Fibroblast of peridontal ligament (primary cell): ENCODE results near the gene KRTAP9-4.
A peak's percentile ranks its signal among the peaks of the same experiment; 100 is the strongest.
"Not testable (repeated sequence)": the region's sequence is repeated elsewhere in the genome, so short reads cannot be mapped to it uniquely, and the experiment has no call there.

Experiments
- DNase-seq: peaks from one replicate; pipeline ENCODE4 v3.0.0-alpha.2; 2010; ENCODE audit errors: extremely low read depth

The KRTAP9-4 gene

GRCh38 chr17:41264599-41264998 lies 15.1 kb downstream of the KRTAP9-4 start:
- no peak for DNase-seq

GRCh38 chr17:41265078-41265477 lies 15.6 kb downstream of the KRTAP9-4 start, which contains the start of gene KRTAP9-6:
TSS of gene KRTAP9-6 (plus strand) at chr17:41265378. CDS start at chr17:41265378, 0 bp downstream.
- no peak for DNase-seq

DNA sequence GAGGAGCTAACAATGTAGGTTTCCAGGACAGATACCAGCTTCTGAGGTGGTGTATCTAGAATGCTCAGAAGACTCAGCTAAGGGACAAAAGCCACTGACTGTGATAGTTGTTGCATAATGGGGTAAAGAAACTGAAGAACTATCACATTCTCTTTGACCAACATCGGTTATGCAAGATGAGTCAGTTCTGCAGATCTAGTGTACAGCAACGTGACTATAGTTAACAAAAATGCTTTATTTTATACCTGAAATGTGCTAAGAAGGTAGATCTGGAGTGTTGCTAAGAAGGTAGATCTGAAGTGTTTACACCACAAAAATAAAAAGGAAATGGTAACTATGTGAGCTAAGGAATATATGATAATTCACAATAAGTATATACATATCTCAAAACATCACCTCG lies 18.2 kb downstream of the KRTAP9-4 start:
- DNase-seq, result no peak

- DNase-seq, result not testable (repeated sequence)
These were observed 21.8 kb downstream of the KRTAP9-4 start for GRCh38 chr17:41271323-41271722.

DNA sequence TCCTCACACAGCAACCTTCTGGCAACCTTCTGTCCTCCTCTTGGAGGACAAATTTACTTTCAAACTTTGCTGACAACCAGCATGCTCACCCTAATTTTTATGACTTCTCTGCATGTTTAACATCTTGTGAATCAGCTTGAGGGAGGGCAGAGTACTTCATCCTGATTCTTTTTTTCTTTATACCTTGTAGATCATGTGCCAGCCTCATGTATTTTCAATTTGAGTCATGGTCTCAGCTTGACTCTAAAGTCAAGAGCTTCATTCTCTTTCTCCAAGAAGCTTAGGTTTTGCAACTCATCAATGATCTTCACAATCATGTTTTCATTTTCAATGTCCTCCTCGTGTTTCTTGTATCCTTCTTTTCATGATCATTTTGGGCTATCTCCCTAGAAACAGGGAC lies 22.4 kb downstream of the KRTAP9-4 start:
- no peak for DNase-seq

DNA sequence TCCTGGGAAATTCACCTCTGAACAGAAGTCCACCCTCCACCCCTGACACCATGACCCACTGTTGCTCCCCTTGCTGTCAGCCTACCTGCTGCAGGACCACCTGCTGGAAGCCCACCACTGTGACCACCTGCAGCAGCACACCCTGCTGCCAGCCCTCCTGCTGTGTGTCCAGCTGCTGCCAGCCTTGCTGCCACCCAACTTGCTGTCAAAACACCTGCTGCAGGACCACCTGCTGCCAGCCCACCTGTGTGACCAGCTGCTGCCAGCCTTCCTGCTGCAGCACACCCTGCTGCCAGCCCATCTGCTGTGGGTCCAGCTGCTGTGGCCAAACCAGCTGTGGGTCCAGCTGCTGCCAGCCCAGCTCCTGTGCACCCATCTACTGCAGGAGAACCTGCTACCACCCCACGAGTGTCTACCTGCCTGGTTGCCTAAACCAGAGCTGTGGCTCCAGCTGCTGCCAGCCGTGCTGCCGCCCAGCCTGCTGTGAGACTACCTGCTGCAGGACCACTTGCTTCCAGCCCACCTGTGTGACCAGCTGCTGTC lies 26.2 kb downstream of the KRTAP9-4 start, which contains the start of gene KRTAP9-7:
TSS of gene KRTAP9-7 (plus strand) at position 51 of the 543 bp plus-strand sequence. CDS start at position 51, 0 bp downstream.
- not testable (repeated sequence) for DNase-seq

GRCh38 chr17:41278176-41278955 lies 28.9 kb downstream of the KRTAP9-4 start:
- DNase-seq, result peak; percentile 22

GRCh38 chr17:41284043-41284442 lies 34.6 kb downstream of the KRTAP9-4 start:
- no peak for DNase-seq

DNA sequence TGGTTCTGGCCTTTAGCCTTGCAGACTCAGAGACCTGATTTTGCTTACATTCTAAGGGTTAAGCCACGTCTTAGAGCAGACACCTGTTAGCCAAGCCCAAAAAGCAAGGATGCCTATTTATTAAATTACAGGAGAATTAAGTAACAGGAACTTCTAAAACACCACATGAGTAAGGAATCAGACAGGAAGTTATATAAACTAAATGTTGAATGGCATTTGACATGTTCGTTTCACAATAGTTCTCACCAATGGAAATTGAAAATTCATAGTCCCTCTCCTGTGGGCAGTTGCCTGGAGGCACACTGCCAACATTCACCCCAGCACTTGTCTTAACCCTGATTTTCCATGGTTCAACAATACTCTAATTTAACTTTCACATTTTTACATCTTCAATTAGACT lies 35.1 kb downstream of the KRTAP9-4 start:
- no peak for DNase-seq

DNA sequence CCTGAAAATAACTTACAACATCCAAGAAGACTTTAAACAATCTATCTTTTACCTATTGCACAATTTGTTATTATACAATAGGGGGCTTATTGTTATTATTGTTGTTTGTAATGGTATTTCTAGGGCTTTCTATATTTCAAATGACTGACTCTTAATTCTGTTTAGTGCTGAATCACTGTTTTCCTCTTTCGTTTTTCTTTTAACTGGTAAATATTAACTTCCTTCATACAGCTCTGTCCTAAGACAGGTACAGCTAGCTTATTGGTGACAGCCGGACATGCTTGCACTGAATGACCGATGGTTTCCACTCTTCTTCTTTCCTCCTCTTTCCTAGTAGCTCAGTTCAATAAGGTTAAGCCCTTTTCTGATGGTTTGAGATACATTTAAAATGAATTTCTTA lies 37.6 kb downstream of the KRTAP9-4 start:
- DNase-seq, result no peak

- DNase-seq, result no peak
These were observed 44.5 kb downstream of the KRTAP9-4 start for GRCh38 chr17:41294016-41294415.

- DNase-seq, result no peak
These were observed 47.4 kb downstream of the KRTAP9-4 start for GRCh38 chr17:41296846-41297245.

DNA sequence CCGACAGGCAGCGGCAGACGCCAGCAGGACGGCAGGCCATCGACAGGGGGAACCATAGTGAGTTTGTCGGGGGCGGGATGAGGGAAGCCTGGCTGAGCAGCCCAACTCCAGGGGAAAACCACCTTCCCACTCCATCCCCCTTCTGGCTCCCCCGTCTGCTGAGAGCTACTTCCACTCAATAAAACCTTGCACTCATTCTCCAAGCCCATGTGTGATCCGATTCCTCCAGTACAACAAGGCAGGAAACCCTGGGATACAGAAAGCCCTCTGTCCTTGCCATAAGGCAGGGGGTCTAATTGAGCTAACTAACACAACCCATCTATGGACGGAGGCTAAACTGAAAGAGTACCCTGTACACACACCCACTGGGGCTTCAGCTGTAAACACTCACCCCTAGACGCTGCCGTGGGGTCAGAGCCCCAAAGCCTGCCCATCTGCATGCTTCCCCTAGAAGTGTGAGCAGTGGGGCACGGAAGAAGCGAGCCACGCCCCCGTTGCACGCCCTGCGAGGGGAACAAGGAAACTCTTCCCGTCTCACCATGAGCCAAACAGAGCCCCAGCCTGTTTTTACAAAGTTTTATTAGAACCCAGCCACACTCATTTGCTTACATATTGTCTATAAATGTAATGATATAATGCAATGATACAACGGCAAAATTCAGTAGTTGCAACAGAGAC lies 49.1 kb downstream of the KRTAP9-4 start:
- DNase-seq, result no peak
